H1 (cell line): Measurements from ENCODE around the gene CIT. TPM values are rescaled to one million over a fixed set of nuclear protein-coding genes. Genes with fewer than 3 reads are reported as not detected.

Experiments
- CTCF ChIA-PET: fragments of 300-600 bp; sonication (Branson Sonifier 250); formaldehyde crosslinking; loops from one replicate; lab custom pipeline; 2021; ENCODE audit not compliant: partially characterized antibody; lab: Charles Lee
- POLR2A ChIA-PET: fragments of 300-600 bp; sonication (Branson Sonifier 250); formaldehyde crosslinking; loops from one replicate; lab custom pipeline; 2021; ENCODE audit warnings: inconsistent platforms; ENCODE audit not compliant: partially characterized antibody; lab: Charles Lee
- DNase-seq, 2 experiments: peaks; one replicate each; pipeline versions ENCODE4 v3.0.0 to v3.0.0-alpha.2; 2010 to 2022; ENCODE audit warnings: low spot score in 2 of 2, low read depth in 1 of 2, mixed read lengths in 1 of 2
- FAIRE-seq: peaks from 2 replicates; lab custom pipeline; 2011; peaks lifted over from hg19 to GRCh38; lab: Jason Lieb, UNC
- H2AFZ ChIP-seq: 2 replicates; pipeline ENCODE4 v1.8.1; 2012; ENCODE audit warnings: low read length, inconsistent platforms
- H2AK5ac ChIP-seq: 2 replicates; pipeline ENCODE4 v1.6.1; 2013; ENCODE audit warnings: low read depth, low read length
- H2BK120ac ChIP-seq: replicated peaks from 2 replicates; pipeline ENCODE3; 2013; ENCODE audit warnings: low read depth, low read length, inconsistent platforms
- H2BK12ac ChIP-seq: 2 replicates; pipeline ENCODE4 v1.6.1; 2013; ENCODE audit warnings: low read depth, low read length
- H2BK15ac ChIP-seq: 2 replicates; pipeline ENCODE4 v1.6.1; 2013; ENCODE audit warnings: low read length
- H2BK20ac ChIP-seq: 2 replicates; pipeline ENCODE4 v1.6.1; 2013; ENCODE audit warnings: low read length
- H2BK5ac ChIP-seq: 2 replicates; pipeline ENCODE4 v1.6.1; 2013; ENCODE audit warnings: low read depth, low read length
- H3K14ac ChIP-seq: 2 replicates; pipeline ENCODE4 v1.6.1; 2013; ENCODE audit warnings: inconsistent platforms; ENCODE audit not compliant: insufficient read length
- H3K18ac ChIP-seq: 2 replicates; pipeline ENCODE4 v1.6.1; 2013; ENCODE audit warnings: low read length; ENCODE audit errors: extremely low read depth
- H3K23ac ChIP-seq: 2 replicates; pipeline ENCODE4 v1.6.1; 2013; ENCODE audit warnings: inconsistent platforms; ENCODE audit not compliant: insufficient read length
- H3K23me2 ChIP-seq: 2 replicates; pipeline ENCODE4 v1.6.1; 2013; ENCODE audit warnings: low read depth, low read length
- H3K27ac ChIP-seq: 2 replicates; pipeline ENCODE4 v1.6.1; 2011; ENCODE audit warnings: low read depth, low read length, inconsistent platforms
- H3K27me3 ChIP-seq, 4 experiments: replicated peaks in 1 of 4; 1 replicate in 1 of 4; 2 replicates in 3 of 4; pipeline versions ENCODE4 v1.6.1 to v1.8.1; 2011 to 2013; ENCODE audit warnings: low read length in 3 of 4, mild to moderate bottlenecking in 3 of 4, inconsistent platforms in 2 of 4, mixed read lengths in 2 of 4, moderate library complexity in 1 of 4; ENCODE audit not compliant: control insufficient read depth in 3 of 4, insufficient read depth in 3 of 4; ENCODE audit errors: extremely low read depth in 1 of 4
- H3K36me3 ChIP-seq, 4 experiments: 2 replicates each; pipeline versions ENCODE4 v1.6.1 to v1.8.1; 2011 to 2013; ENCODE audit warnings: mild to moderate bottlenecking in 4 of 4, low read length in 3 of 4, moderate library complexity in 2 of 4, control low read depth in 1 of 4, inconsistent platforms in 1 of 4; ENCODE audit not compliant: insufficient read depth in 4 of 4, control insufficient read depth in 2 of 4
- H3K4ac ChIP-seq: replicated peaks from 2 replicates; pipeline ENCODE3; 2013; ENCODE audit warnings: low read length, low read depth, mixed read lengths, inconsistent platforms; ENCODE audit not compliant: insufficient read length
- H3K4me1 ChIP-seq, 4 experiments: replicated peaks in 1 of 4; 1 replicate in 1 of 4; 2 replicates in 3 of 4; pipeline versions ENCODE4 v1.6.1 to v1.8.1; 2011 to 2013; ENCODE audit warnings: low read length in 3 of 4, inconsistent platforms in 2 of 4, mixed read lengths in 1 of 4; ENCODE audit not compliant: insufficient read depth in 4 of 4, control insufficient read depth in 3 of 4
- H3K4me2 ChIP-seq, 2 experiments: 2 replicates each; pipeline versions ENCODE4 v1.6.1 to v1.8.1; 2011 to 2013; ENCODE audit warnings: low read depth in 2 of 2, low read length in 2 of 2, control low read depth in 1 of 2, inconsistent platforms in 1 of 2, mild to moderate bottlenecking in 1 of 2; ENCODE audit not compliant: insufficient read depth in 1 of 2
- H3K4me3 ChIP-seq, 4 experiments: fragments of 200-600, 300-600 bp in 1 of 4; sonication (generic), shearing (Covaris generic), sonication (Bioruptor Twin) in 1 of 4; 2 replicates each; pipeline versions ENCODE4 v1.5.1 to v1.8.1; 2011 to 2016; ENCODE audit warnings: low read length in 4 of 4, low read depth in 3 of 4, control low read depth in 2 of 4, inconsistent platforms in 2 of 4, mild to moderate bottlenecking in 2 of 4, mixed read lengths in 1 of 4, moderate library complexity in 1 of 4; ENCODE audit not compliant: insufficient read depth in 2 of 4; ENCODE audit errors: extremely low read depth in 1 of 4
- H3K56ac ChIP-seq: replicated peaks from 2 replicates; pipeline ENCODE3; 2013; ENCODE audit warnings: low read depth, mild to moderate bottlenecking, mixed read lengths, low read length, inconsistent platforms; ENCODE audit not compliant: insufficient read length
- H3K79me1 ChIP-seq: 2 replicates; pipeline ENCODE4 v1.6.1; 2013; ENCODE audit warnings: low read depth, low read length, control low read depth
- H3K79me2 ChIP-seq, 2 experiments: 2 replicates each; pipeline versions ENCODE4 v1.6.1 to v1.8.1; 2012 to 2013; ENCODE audit warnings: low read length in 2 of 2, mild to moderate bottlenecking in 2 of 2, inconsistent platforms in 1 of 2; ENCODE audit not compliant: insufficient read depth in 2 of 2, control insufficient read depth in 1 of 2
- H3K9ac ChIP-seq, 4 experiments: replicated peaks in 1 of 4; 1 replicate in 1 of 4; 2 replicates in 3 of 4; pipeline versions ENCODE4 v1.6.1 to v1.8.1; 2011 to 2013; ENCODE audit warnings: low read depth in 3 of 4, low read length in 3 of 4, control low read depth in 2 of 4, mild to moderate bottlenecking in 2 of 4, moderate library complexity in 2 of 4, inconsistent platforms in 1 of 4; ENCODE audit errors: extremely low read depth in 1 of 4
- H3K9me3 ChIP-seq, 2 experiments: 2 replicates each; pipeline versions ENCODE4 v1.6.1 to v1.8.1; 2012 to 2013; ENCODE audit warnings: mild to moderate bottlenecking in 2 of 2, moderate library complexity in 2 of 2, control low read depth in 1 of 2, inconsistent platforms in 1 of 2, low read depth in 1 of 2, low read length in 1 of 2, mixed read lengths in 1 of 2; ENCODE audit not compliant: insufficient read depth in 2 of 2
- H4K20me1 ChIP-seq, 2 experiments: replicated peaks in 1 of 2; 2 replicates each; pipeline versions ENCODE3 to v1.8.1; 2011 to 2013; ENCODE audit warnings: inconsistent platforms in 2 of 2, low read length in 2 of 2, mild to moderate bottlenecking in 1 of 2; ENCODE audit not compliant: insufficient read depth in 2 of 2, control insufficient read depth in 1 of 2
- H4K5ac ChIP-seq: 2 replicates; pipeline ENCODE4 v1.6.1; 2013; ENCODE audit warnings: low read length, low read depth, mixed read lengths, inconsistent platforms; ENCODE audit not compliant: insufficient read length
- H4K8ac ChIP-seq: 2 replicates; pipeline ENCODE4 v1.8.0; 2013; ENCODE audit warnings: mild to moderate bottlenecking, moderate library complexity, low read length, inconsistent platforms; ENCODE audit not compliant: insufficient read depth; ENCODE audit errors: extremely low read depth
- H4K91ac ChIP-seq: replicated peaks from 2 replicates; pipeline ENCODE3; 2013; ENCODE audit warnings: low read length, mixed read lengths, inconsistent platforms; ENCODE audit not compliant: insufficient read length
- ASH2L ChIP-seq: fragments of 200-600, 300-600 bp; sonication (generic); IDR thresholded peaks from one replicate; pipeline ENCODE4 v1.7.1; 2017; ENCODE audit warnings: low read length
- BRCA1 ChIP-seq: IDR thresholded peaks from 2 replicates; pipeline ENCODE4 v1.6.1; 2012; ENCODE audit warnings: low read depth, low read length, improper control_type of control experiment
- CBX5 ChIP-seq: fragments of 300-800, 300-1000 bp; sonication (generic); IDR thresholded peaks from 2 replicates; pipeline ENCODE4 v1.7.1; 2016; ENCODE audit warnings: antibody characterized with exemption, low read length, low read depth
- CEBPB ChIP-seq: IDR thresholded peaks from 2 replicates; pipeline ENCODE4 v1.6.1; 2012; ENCODE audit warnings: low read depth, low read length
- CHD1 ChIP-seq: IDR thresholded peaks from 2 replicates; pipeline ENCODE4 v1.6.1; 2012; ENCODE audit warnings: low read depth, low read length, improper control_type of control experiment
- CHD2 ChIP-seq: IDR thresholded peaks from 2 replicates; pipeline ENCODE4 v1.6.1; 2012; ENCODE audit warnings: low read length, improper control_type of control experiment
- EZH2 ChIP-seq: fragments of 200-600 bp; sonication (generic); IDR thresholded peaks from 2 replicates; pipeline ENCODE4 v1.7.1; 2012; ENCODE audit warnings: low read depth, mild to moderate bottlenecking, moderate library complexity, low read length, inconsistent platforms; ENCODE audit not compliant: severe bottlenecking
- FOSL1 ChIP-seq: IDR thresholded peaks from 2 replicates; pipeline ENCODE4 v1.6.1; 2011; ENCODE audit warnings: mild to moderate bottlenecking, low read depth, low read length, moderate library complexity; ENCODE audit not compliant: insufficient read depth
- GTF2F1 ChIP-seq: IDR thresholded peaks from 2 replicates; pipeline ENCODE4 v1.6.1; 2012; ENCODE audit warnings: low read depth, low read length, improper control_type of control experiment, borderline replicate concordance
- NANOG ChIP-seq: IDR thresholded peaks from 2 replicates; pipeline ENCODE4 v1.6.1; 2011; ENCODE audit warnings: low read length, low read depth, mild to moderate bottlenecking, inconsistent platforms; ENCODE audit not compliant: insufficient read depth, poor library complexity, severe bottlenecking
- NRF1 ChIP-seq: IDR thresholded peaks from 2 replicates; pipeline ENCODE4 v1.6.1; 2011; ENCODE audit warnings: mild to moderate bottlenecking, low read depth, low read length, improper control_type of control experiment
- SIN3A ChIP-seq, 2 experiments: IDR thresholded peaks in 1 of 2; conservative IDR thresholded peaks in 1 of 2; 2 replicates each; pipeline ENCODE4 v1.6.1; 2011 to 2012; ENCODE audit warnings: low read length in 2 of 2, improper control_type of control experiment in 1 of 2, low read depth in 1 of 2, mild to moderate bottlenecking in 1 of 2
- SIX5 ChIP-seq: IDR thresholded peaks from 2 replicates; pipeline ENCODE4 v1.6.1; 2011; ENCODE audit warnings: mild to moderate bottlenecking, low read depth, low read length
- SP4 ChIP-seq: IDR thresholded peaks from 2 replicates; pipeline ENCODE4 v1.6.1; 2012; ENCODE audit warnings: low read length, inconsistent platforms
- SUZ12 ChIP-seq: fragments of 200-600 bp; sonication (generic); IDR thresholded peaks from 2 replicates; pipeline ENCODE4 v1.6.1; 2012; ENCODE audit warnings: mild to moderate bottlenecking, inconsistent platforms, low read length, moderate library complexity, mixed read lengths
- TEAD4 ChIP-seq: IDR thresholded peaks from 2 replicates; pipeline ENCODE4 v1.6.1; 2012; ENCODE audit warnings: low read depth, low read length, inconsistent platforms, mixed read lengths
- WGBS, 2 experiments: shearing (Covaris generic) in 1 of 2; methylation state at CpG; one replicate each; pipeline versions ENCODE4 v1.1.6 to v1.1.7; 2013 to 2015; ENCODE audit warnings: low lambda C conversion rate in 2 of 2, mixed read lengths in 2 of 2, inconsistent platforms in 1 of 2, low coverage in 1 of 2, missing lambda C conversion rate in 1 of 2; ENCODE audit not compliant: insufficient replicate concordance in 2 of 2, insufficient coverage in 1 of 2, insufficient read length in 1 of 2; ENCODE audit errors: extremely low coverage in 1 of 2, missing lambda C conversion rate in 1 of 2; 5-methylcytosine and 5-hydroxymethylcytosine counted together
- polyA plus RNA-seq, 7 experiments: library from polyadenylated mRNA; depleted of rRNA in 3 of 7; stranded (reverse) in 5 of 7; unstranded in 2 of 7; fragments of >200 nt in 5 of 7; fragments of 200-250 nt in 2 of 7; gene quantifications; 1 replicate in 5 of 7; 2 replicates in 1 of 7; 4 replicates in 1 of 7; pipeline versions ENCODE4 v1.2.1 to v1.2.3, GENCODE V29; 2011 to 2013; ENCODE audit warnings: missing spikeins in 2 of 7, mixed read lengths in 2 of 7
- total RNA-seq: library from RNA; stranded (reverse); fragmentation: NEBNext Ultra II Directional; extraction: Animal tissue kit (Norgen Biotek cat#: 25700); gene quantifications from 2 replicates; pipeline ENCODE4 v1.2.1, GENCODE V29; 2021

CIT gene
- total and polyA plus RNA-seq, 2 of the 8 experiments (the other 6 are each of a cell fraction or from before 2014, with no cell fraction given), result 17.1 to 60.9 TPM

DNA sequence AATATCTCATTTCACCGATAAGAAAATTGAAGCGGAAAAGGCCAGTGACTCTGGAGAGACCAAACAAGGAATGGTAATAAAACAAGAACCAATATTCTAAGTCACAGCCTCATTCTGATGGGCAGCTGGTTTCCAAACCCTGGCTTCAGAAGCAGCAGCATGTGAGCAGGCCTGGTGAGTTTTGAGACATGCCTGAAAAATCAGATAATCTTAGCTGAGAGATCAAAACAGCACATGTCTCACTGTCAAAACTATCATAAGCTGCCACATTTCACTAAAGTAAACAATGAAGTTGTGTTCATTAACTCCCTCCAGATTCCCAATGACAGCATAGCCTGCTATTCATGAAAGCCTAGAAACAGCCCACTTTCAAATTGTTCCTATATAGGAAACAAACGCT, 36.5 kb downstream of the CIT start:
- Histone ChIP-seq H2BK120ac (no peak overlapping the region), H3K9me3 (no peaks in the 10 kb centered on the region), H3K27me3 (no peaks in the 10 kb centered on the region), H4K91ac (no peak overlapping the region), H2BK12ac (no peak overlapping the region), H3K36me3 (peaks cover 0 to 16% (median 4%) of the 10 kb centered on the region in 4 experiments; a peak in 4 of 8 replicates), H3K27ac (no peak overlapping the region), H2AFZ (no peak overlapping the region), H3K23ac (no peak overlapping the region), H3K14ac (no peak overlapping the region), H3K56ac (no peak overlapping the region), H2BK20ac (no peak overlapping the region), H3K4me2 (no peak overlapping the region), H3K4me1 (no peaks in the 10 kb centered on the region), H3K9ac (no peak overlapping the region), H3K4me3 (no peak overlapping the region), H3K79me1 (peaks cover 2% of the 10 kb centered on the region), H4K20me1 (no peaks in the 10 kb centered on the region), H3K4ac (no peak overlapping the region), H4K5ac (no peak overlapping the region), H2BK15ac (no peak overlapping the region), H3K23me2 (no peaks in the 10 kb centered on the region; the same call in 1 of the 2 replicates), H2AK5ac (no peak overlapping the region), H4K8ac (no peak overlapping the region), H3K18ac (no peak overlapping the region), H3K79me2 (no peaks in the 10 kb centered on the region), H2BK5ac (no peak overlapping the region)
- FAIRE-seq, result no peak
- DNase-seq, result no peak
- POLR2A ChIA-PET, result no interaction called here
- WGBS, 2 experiments, result 89% methylated on average over 3 of the region's 3 CpGs; no CpG with 5 or more reads in 1 of the 2 experiments
- CTCF ChIA-PET, result interaction anchor here (0.6 kb wide), 1 partner anchor 155 kb away, joined by 3 read pairs; no protein-coding TSS in a partner anchor
- TF ChIP-seq FOSL1 (no peak), EZH2 (no peak), SP4 (no peak), BRCA1 (no peak), SIN3A (conservative IDR thresholded peaks at IDR 0.05 in 1 of 2, IDR thresholded peaks at IDR 0.05 in 1 of 2; ENCODE audit: low read depth in 1 of 2, low read length in 2 of 2) (no peak), NANOG (no peak), ASH2L (no peak), CHD2 (no peak), SIX5 (no peak), SUZ12 (no peak), CHD1 (no peak), TEAD4 (no peak), NRF1 (no peak), GTF2F1 (no peak), CEBPB (no peak), CBX5 (no peak)
